SK-N-MC (cell line): ENCODE measurements around the gene SYNGR1.

Experiments
- DNase-seq: peaks from one replicate; pipeline ENCODE4 v3.0.0-alpha.2; 2011; ENCODE audit warnings: low read depth, low spot score
- H3K27ac ChIP-seq: fragments of 200-600 bp; sonication (generic); 2 replicates; pipeline ENCODE4 v1.5.1; 2016; ENCODE audit warnings: mixed run types
- H3K36me3 ChIP-seq: fragments of 200-600 bp; sonication (generic); 2 replicates; pipeline ENCODE4 v1.6.1; 2017; ENCODE audit warnings: antibody characterized with exemption, low read length, mixed read lengths; ENCODE audit not compliant: insufficient read depth
- H3K4me3 ChIP-seq: fragments of 200-600 bp; sonication (generic); 2 replicates; pipeline ENCODE4 v1.5.1; 2016
- H3K9ac ChIP-seq: fragments of 200-600 bp; sonication (generic); 2 replicates; pipeline ENCODE4 v1.8.0; 2017; ENCODE audit warnings: mixed run types, mixed read lengths; ENCODE audit not compliant: insufficient read length
- H3K9me3 ChIP-seq: fragments of 200-600 bp; sonication (generic); 2 replicates; pipeline ENCODE4 v1.6.1; 2017; ENCODE audit warnings: low read depth, mild to moderate bottlenecking, antibody characterized with exemption, low read length, moderate library complexity, mixed read lengths
- EZH2 ChIP-seq: fragments of 200-600 bp; sonication (generic); IDR thresholded peaks from one replicate; pipeline ENCODE4 v1.6.1; 2017; ENCODE audit warnings: antibody characterized with exemption
- FOXP2 ChIP-seq: optimal IDR thresholded peaks from 2 replicates; pipeline ENCODE3; 2011; ENCODE audit warnings: mild to moderate bottlenecking, moderate library complexity; ENCODE audit not compliant: insufficient read depth; ENCODE audit errors: extremely low read length, control extremely low read depth
- POLR2AphosphoS5 ChIP-seq: IDR thresholded peaks from 2 replicates; pipeline ENCODE4 v1.6.1; 2012; ENCODE audit warnings: mild to moderate bottlenecking, low read depth, low read length, borderline replicate concordance

SYNGR1 gene

DNA sequence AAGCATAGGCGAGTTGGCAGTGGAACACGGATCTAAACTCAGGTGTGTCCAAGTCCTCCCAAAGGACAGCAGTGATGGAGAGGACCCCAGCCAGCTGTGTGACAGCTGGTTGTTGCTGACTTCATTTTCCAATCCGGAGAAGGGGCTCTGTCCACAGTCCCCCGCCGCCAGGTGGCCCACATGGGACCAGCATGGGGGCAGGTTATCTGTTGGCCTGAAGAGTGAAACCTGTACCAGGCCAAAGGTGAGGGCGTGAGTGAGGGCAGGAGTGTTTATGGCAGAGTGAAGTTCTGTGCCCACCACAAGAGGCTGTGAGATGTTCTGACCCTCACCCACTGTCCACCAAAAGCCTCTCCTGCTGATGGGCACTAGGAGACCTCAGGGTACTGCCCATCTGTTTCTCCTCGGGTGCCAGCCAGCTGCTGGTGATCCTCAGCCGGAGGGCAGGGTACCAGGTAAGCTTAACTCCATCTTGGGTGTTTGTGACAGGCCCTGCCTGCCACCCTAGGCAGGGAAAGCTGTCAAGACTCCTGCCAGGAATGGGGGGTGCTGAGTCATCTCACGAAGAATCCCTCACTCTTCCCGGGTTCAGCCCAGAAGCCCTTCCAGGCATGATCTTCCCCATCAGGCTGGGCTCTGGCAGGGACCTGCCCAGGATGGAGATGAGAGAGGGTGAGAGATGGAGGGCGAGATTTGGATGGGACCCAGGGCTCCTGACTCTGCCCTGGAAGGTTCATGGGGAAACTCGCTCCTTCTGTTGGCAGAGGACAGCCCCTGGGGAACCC lies 34.2 kb downstream of the SYNGR1 start:
- no peak overlapping the region for H3K4me3 ChIP-seq
- H3K36me3 ChIP-seq, result no peaks in the 10 kb centered on the region
- no peak for TF ChIP-seq POLR2AphosphoS5
- TF ChIP-seq EZH2, result no peak
- no peak for TF ChIP-seq FOXP2
- no peaks in the 10 kb centered on the region for H3K9me3 ChIP-seq
- H3K27ac ChIP-seq, result no peak overlapping the region
- DNase-seq, result no peak
- no peak overlapping the region for H3K9ac ChIP-seq

DNA sequence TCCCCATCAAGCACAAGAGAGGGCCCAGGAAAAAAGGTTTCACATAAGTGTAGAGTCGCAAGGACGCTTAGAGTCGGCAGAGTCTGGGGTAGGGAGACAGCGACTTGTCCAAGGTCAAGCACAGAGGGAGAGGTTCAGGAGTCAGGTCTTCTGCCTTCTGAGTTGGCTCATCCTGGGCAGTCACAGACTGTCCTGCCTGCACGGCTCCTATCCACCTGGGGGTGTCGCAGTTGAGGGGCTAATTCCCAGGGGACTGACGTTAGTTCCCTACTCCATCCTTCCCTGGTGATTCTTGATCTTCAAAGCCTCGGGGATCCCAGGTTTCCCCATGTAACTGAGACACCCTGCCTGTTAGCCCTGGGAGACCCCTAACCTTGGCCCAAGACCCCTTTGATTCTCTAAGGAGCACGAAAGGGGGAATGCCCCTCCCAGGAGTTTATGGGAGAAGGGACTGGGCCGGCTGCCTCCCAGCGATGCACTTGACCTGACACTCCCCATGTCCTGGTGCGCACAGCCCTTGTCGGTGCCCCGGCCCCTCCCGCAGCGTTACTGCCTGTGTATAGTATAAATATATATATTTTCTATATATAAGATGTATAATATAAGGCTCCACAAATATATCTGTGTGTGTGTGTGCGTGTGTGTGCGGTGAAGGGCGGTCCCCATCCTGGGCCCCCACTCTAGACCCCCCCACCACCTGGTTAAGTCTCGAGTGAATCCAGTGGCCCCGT lies 35.1 kb downstream of the SYNGR1 start:
- no peak overlapping the region for H3K4me3 ChIP-seq
- H3K36me3 ChIP-seq, result no peaks in the 10 kb centered on the region
- DNase-seq, result no peak
- TF ChIP-seq POLR2AphosphoS5 (no peak), EZH2 (no peak), FOXP2 (no peak)
- no peak overlapping the region for H3K9ac ChIP-seq
- H3K9me3 ChIP-seq, result no peaks in the 10 kb centered on the region
- no peak overlapping the region for H3K27ac ChIP-seq

DNA sequence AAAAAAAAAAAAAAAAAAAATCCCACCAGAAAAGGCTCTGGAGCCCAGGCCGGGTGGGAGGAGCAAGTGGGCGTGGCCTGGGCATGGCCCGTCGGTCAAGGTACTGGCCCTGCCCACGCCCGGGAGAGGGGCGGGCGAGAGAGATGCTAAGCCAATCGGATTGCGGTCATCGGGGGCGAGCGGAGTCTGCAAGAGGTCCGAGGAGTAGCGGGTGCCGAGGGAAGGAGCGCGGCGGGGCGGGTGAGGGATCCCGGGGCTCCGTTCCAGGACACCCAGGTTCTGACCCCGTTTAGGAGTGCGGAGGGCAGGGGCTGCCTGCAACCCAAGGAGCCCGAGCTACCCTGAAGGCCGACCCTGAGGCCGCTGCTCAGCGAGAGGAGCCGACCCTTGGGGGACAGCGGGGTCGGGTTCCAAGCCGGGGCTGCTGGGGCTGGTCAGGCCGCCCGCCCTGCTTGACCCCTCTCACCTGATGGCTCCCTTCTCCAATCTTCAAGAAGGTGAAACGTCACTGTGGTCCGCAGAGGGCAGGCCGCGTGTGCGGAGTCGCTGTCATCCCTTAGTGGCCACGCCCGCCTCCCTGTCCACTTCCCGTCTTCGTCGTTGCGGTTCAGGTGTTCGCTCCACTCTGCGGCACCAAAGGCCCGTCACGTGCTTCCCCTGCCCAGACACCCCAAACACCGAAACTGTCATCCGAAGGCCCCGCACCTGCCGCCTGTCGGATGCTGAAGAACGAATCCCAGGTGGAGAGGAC lies 38.6 kb downstream of the SYNGR1 start:
- Histone ChIP-seq H3K36me3 (no peaks in the 10 kb centered on the region), H3K9me3 (no peaks in the 10 kb centered on the region), H3K27ac (no peak overlapping the region), H3K9ac (no peak overlapping the region), H3K4me3 (no peak overlapping the region)
- TF ChIP-seq POLR2AphosphoS5 (no peak), EZH2 (no peak), FOXP2 (no peak)
- no peak for DNase-seq

DNA sequence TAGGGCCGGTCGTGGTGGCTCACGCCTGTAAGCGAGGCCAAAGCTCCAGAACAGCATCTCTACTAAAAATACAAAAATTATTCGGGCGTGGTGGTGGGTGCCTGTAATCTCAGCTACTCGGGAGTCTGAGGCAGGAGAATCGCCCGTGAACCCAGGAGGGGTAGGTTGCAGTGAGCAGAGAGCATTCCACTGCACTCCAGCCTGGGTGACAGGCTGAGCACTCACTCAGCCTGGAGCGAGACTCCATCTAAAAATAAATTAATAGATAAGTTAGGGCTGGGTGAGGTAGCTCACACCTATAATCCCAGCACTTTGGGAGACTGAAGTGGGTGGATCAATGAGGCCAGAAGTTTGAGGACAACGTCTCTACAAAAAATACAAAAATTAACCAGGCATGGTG lies 39.6 kb downstream of the SYNGR1 start:
- H3K9me3 ChIP-seq, result no peaks in the 10 kb centered on the region
- no peak overlapping the region for H3K27ac ChIP-seq
- no peak for DNase-seq
- H3K4me3 ChIP-seq, result no peak overlapping the region
- no peak overlapping the region for H3K9ac ChIP-seq
- TF ChIP-seq EZH2, result no peak
- no peak for TF ChIP-seq FOXP2
- no peaks in the 10 kb centered on the region for H3K36me3 ChIP-seq

DNA sequence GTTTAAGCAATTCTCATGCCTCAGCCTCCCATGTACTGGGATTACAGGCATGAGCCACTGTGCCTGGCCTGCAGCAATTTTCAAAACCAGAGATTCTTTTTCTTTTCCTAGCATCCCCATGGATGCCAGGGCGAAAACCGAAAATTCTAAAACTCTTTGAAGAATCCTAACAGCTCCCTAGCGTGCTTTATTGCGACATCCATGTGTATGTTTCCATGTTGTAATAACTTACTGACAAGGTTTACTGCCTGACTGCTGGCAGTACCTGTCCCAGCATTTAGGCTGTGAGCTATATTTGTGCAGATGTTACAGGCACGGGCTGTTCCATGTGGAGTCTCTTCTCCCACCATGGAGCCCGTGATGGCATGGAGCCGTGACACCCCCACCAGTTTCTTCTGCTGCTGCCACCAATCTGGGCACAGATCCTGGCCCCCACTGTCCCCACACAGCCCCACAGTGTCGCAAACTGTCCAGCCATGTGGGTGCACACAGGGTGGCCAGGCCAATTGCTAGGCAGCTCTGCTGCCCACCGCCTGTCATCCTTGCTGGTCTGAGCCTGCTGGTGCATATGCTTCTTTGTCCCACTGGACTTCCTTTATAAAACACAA lies 42.7 kb downstream of the SYNGR1 start:
- TF ChIP-seq EZH2 (no peak), FOXP2 (no peak), POLR2AphosphoS5 (no peak)

DNA sequence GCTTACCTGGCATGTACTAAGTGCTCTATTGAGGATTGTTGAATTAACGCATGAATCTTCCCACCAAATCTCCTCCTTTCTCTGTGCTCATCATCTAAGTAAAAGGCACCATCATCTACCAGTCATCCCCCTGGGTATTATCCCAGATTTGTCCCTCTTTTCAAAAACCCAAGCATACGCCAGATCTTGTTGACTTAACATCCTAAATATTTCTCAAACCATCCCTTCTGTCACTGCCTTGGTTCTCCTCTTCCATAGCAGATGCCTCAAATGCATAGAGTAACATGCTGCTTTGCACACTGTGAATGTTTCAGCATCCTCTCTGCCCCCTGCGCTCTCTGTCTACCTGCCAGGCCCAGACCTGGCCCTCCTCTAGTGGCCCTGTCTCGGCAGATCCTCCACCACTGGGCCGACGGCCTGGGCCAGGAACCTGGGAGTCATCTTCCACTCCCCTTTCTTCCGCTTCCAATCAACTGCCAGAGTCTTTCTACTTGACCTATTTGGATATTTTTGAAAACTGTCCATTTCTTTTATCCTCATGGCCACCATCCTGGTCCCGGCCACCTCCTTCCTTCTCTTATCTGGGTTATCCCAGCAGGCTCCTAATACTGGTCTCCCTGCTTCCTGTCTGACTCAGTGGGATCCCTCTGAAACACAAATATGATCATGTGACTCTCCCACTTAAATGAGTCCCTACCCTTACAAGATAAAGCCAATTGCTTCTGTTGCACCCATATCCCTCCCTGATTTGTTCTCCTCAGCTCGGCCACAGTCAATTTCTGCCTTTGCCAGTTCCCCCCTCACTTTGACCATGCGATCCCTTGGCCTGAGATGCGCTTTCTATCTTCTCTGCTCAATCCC lies 46.4 kb downstream of the SYNGR1 start:
- H3K9me3 ChIP-seq, result no peaks in the 10 kb centered on the region
- no peaks in the 10 kb centered on the region for H3K36me3 ChIP-seq
- DNase-seq, result no peak
- no peak for TF ChIP-seq EZH2
- H3K27ac ChIP-seq, result no peak overlapping the region
- no peak overlapping the region for H3K9ac ChIP-seq
- H3K4me3 ChIP-seq, result no peak overlapping the region

More for the DNA sequence above, 42.7 kb downstream of the SYNGR1 start:
- no peaks in the 10 kb centered on the region for H3K36me3 ChIP-seq
- no peak overlapping the region for H3K27ac ChIP-seq
- no peaks in the 10 kb centered on the region for H3K9me3 ChIP-seq
- no peak overlapping the region for H3K9ac ChIP-seq
- no peak for DNase-seq
- H3K4me3 ChIP-seq, result no peak overlapping the region

DNA sequence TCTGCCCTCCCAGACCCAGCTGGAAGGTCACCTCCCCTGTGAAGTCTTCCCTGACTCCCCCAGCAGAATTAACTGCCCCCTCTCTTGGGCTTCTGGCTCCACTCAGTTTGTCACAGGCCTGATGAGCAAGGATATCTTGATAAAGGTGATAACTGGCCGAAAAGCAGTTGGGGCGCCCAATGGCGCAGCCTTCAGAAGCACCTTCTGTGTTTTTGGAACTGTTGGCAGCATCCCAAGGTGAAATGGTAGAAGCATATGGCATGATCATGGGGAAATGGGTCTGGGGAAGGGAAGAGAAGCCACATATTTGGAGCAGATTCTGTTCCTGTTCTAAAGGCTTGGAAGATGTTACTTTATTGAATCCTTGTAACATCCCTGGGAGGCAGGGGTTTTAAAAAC lies 47.0 kb downstream of the SYNGR1 start:
- DNase-seq, result no peak
- TF ChIP-seq POLR2AphosphoS5, result no peak
- TF ChIP-seq EZH2, result no peak
- no peak overlapping the region for H3K4me3 ChIP-seq
- no peaks in the 10 kb centered on the region for H3K36me3 ChIP-seq
- no peak overlapping the region for H3K27ac ChIP-seq
- H3K9me3 ChIP-seq, result no peaks in the 10 kb centered on the region
- H3K9ac ChIP-seq, result no peak overlapping the region

DNA sequence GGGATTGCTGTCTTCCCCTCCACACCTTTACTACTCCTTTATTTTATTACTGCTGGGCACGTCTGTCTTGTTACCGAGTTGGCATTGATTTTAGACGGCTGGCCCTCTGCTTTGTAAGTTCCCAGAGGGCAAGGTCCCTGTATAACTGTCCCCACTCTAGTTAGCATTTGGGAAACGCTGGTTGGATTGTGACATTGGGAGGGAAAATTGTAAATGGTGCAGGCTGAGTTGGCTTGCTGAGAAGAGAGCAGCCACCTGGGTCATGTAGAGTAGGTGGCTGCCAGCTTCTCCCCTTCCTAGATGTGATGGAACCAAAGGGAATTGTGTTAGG lies 51.5 kb downstream of the SYNGR1 start:
- 0 out of 2 replicates have a peak overlapping the region, but pooled peaks have one; percentile 25 for H3K27ac ChIP-seq
- DNase-seq, result no peak
- no peak overlapping the region for H3K4me3 ChIP-seq
- H3K9me3 ChIP-seq, result no peaks in the 10 kb centered on the region
- no peak for TF ChIP-seq POLR2AphosphoS5
- TF ChIP-seq EZH2, result no peak
- no peak for TF ChIP-seq FOXP2
- H3K9ac ChIP-seq, result no peak overlapping the region
- H3K36me3 ChIP-seq, result no peaks in the 10 kb centered on the region; the same call in 1 of the 2 replicates
